Activated CD4-positive, CD25-positive, alpha-beta regulatory T cell treated with anti-CD3 and anti-CD28 coated beads, Interleukin-2, amount 50 U/mL, for 72 hours (primary cell): Measurements from ENCODE around the gene CHIC2.
"Not testable (repeated sequence)": the region's sequence is repeated elsewhere in the genome, so short reads cannot be mapped to it uniquely, and the experiment has no call there.

Experiments used
- DNase-seq: peaks from one replicate; pipeline ENCODE4 v3.0.0; 2021

Gene CHIC2

GRCh38 chr4:54056360-54056759 is 8.0 kb downstream of the CHIC2 start:
- no peak for DNase-seq

GRCh38 chr4:54055494-54055893 is 8.9 kb downstream of the CHIC2 start:
- no peak for DNase-seq

- DNase-seq, result no peak
Observed at GRCh38 chr4:54054501-54054900, 9.9 kb downstream of the CHIC2 start.

GRCh38 chr4:54053322-54053721 is 11.1 kb downstream of the CHIC2 start:
- DNase-seq, result not testable (repeated sequence)

- no peak for DNase-seq
Observed at GRCh38 chr4:54050214-54050904, 14.0 kb downstream of the CHIC2 start.

GRCh38 chr4:54043630-54044029 is 20.8 kb downstream of the CHIC2 start:
- DNase-seq, result not testable (repeated sequence)

GRCh38 chr4:54041933-54042332 is 22.5 kb downstream of the CHIC2 start:
- no peak for DNase-seq

GRCh38 chr4:54041100-54041499 is 23.3 kb downstream of the CHIC2 start:
- no peak for DNase-seq

- DNase-seq, result no peak
Observed at GRCh38 chr4:54038056-54038455, 26.3 kb downstream of the CHIC2 start.

- no peak for DNase-seq
Observed at GRCh38 chr4:54036184-54036583, 28.2 kb downstream of the CHIC2 start.

GRCh38 chr4:54032558-54033135 is 31.8 kb downstream of the CHIC2 start:
- DNase-seq, result no peak

- DNase-seq, result no peak
Observed at GRCh38 chr4:54027311-54027710, 37.1 kb downstream of the CHIC2 start.

- DNase-seq, result no peak
Observed at GRCh38 chr4:54025582-54025981, 38.8 kb downstream of the CHIC2 start.

- not testable (repeated sequence) for DNase-seq
Observed at GRCh38 chr4:54023019-54023418, 41.4 kb downstream of the CHIC2 start.

- no peak for DNase-seq
Observed at GRCh38 chr4:54017974-54018373, 46.4 kb downstream of the CHIC2 start.

GRCh38 chr4:54017308-54017707 is 47.1 kb downstream of the CHIC2 start:
- no peak for DNase-seq

GRCh38 chr4:54016504-54016903 is 47.9 kb downstream of the CHIC2 start:
- no peak for DNase-seq

- DNase-seq, result no peak
Observed at GRCh38 chr4:54015423-54016030, 48.9 kb downstream of the CHIC2 start.

- DNase-seq, result no peak
Observed at GRCh38 chr4:54014666-54015160, 49.7 kb downstream of the CHIC2 start.

- no peak for DNase-seq
Observed at GRCh38 chr4:54011201-54011600, 53.2 kb downstream of the CHIC2 start.

- no peak for DNase-seq
Observed at GRCh38 chr4:54006755-54007154, 57.6 kb downstream of the CHIC2 start.

GRCh38 chr4:54005475-54005874 is 58.9 kb downstream of the CHIC2 start:
- DNase-seq, result no peak

GRCh38 chr4:54004463-54004862 is 59.9 kb downstream of the CHIC2 start:
- no peak for DNase-seq

- DNase-seq, result no peak
Observed at GRCh38 chr4:54001668-54002365, 62.6 kb downstream of the CHIC2 start.
